ENCODE results near the gene SH2D4B.

Gene SH2D4B

DNA sequence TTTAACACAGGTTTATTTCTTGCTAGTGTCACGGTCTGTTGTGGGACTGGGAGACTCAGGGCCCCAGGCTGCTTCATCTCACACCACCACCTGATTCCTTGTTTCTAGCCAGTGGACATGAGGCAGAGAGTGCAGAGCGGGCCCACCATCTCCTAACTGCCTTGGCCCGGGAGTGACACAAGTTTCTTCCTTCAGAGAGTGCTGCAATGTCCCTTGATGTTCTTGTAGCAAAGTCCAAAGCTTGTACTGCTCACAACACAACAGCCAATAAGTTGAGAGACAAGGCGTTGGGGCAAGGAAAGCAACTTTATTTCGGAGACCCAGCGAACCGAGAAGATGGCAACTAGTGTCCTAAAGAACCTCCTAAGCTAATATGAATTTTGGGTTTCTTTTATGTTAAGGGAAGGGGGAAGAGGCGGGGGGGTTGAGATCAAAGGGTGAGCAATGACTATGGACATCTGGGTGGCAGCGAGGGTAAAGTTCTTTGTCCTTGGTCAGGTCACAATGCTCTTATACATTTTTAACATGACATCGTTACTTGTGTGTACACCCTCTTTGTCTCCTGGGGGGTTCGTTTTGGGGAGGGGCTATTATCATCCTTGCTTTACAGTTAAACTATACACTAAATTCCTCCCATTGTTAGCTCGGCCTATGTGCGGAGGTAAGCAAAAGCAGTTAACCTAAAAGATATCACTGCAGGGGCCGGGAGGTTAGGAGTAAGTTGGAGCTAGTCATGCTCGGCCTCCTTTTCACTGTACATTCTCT, 31.6 kb downstream of the SH2D4B start:
- TF ChIP-seq, protein P1, sequence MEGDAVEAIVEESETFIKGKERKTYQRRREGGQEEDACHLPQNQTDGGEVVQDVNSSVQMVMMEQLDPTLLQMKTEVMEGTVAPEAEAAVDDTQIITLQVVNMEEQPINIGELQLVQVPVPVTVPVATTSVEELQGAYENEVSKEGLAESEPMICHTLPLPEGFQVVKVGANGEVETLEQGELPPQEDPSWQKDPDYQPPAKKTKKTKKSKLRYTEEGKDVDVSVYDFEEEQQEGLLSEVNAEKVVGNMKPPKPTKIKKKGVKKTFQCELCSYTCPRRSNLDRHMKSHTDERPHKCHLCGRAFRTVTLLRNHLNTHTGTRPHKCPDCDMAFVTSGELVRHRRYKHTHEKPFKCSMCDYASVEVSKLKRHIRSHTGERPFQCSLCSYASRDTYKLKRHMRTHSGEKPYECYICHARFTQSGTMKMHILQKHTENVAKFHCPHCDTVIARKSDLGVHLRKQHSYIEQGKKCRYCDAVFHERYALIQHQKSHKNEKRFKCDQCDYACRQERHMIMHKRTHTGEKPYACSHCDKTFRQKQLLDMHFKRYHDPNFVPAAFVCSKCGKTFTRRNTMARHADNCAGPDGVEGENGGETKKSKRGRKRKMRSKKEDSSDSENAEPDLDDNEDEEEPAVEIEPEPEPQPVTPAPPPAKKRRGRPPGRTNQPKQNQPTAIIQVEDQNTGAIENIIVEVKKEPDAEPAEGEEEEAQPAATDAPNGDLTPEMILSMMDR (IDR thresholded peaks at IDR 0.05; ENCODE audit: low read depth, low read length, missing control alignments) = no peak
- no peak overlapping the region for H3K4me3 ChIP-seq (replicated peaks; ENCODE audit: low read depth, low read length)
- DNase-seq (ENCODE audit: extremely low read depth, low read depth) = no peak

DNA sequence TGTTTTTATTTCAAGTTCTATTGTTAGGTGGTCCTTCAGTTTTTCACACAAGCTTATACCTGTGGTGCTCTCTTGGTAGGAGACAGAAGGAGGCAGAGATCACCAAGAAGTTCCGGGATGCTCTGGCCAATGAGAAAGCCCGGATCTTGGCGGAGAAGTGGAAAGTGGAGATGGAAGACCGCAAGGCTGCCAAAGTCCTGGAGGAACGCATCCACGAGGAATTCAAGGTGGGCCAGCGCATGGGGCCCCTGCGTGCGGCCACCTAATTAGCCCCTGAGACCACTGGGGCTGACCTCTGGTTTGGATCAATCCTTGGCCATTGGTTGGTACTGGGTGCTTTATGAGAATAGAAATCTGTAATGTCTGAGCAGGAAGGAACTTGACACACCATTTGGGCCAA, 33.6 kb downstream of the SH2D4B start:
- no peak overlapping the region for H3K4me3 ChIP-seq (replicated peaks; ENCODE audit: low read depth, low read length)
- TF ChIP-seq, protein P1 (IDR thresholded peaks at IDR 0.05; ENCODE audit: low read depth, low read length, missing control alignments) = no peak
- no peak for DNase-seq (ENCODE audit: extremely low read depth, low read depth)

DNA sequence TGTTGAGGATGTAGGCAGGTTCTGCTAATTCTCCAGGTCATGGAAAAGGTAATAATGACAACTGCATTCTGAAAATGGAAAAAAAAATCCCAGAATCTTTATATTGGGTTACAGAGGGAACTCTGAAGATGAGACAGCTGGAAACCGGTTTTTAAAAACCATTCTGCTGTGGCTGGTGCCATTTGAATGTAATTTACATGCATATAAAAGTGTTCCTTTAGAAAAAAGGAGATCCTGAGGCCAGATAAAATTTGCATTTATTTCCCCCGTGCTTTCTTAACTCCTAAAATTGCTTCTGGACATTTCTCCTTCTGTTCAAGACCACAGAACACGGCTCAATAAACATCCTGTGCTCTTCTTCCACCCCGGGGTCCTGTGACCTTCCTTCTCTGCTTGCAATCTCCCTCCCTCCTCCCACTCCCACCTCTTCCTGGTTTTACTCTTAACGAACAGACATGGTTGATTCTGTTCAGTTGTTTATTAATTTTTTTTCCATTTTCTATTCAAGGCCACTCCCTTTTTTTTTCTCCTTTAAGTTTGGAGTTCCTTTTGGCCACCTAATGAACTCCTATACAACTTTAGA, 41.6 kb downstream of the SH2D4B start:
- no peak overlapping the region for H3K4me3 ChIP-seq (replicated peaks; ENCODE audit: low read depth, low read length)
- DNase-seq (ENCODE audit: extremely low read depth, low read depth) = no peak
- TF ChIP-seq, protein P1 (IDR thresholded peaks at IDR 0.05; ENCODE audit: low read depth, low read length, missing control alignments) = no peak

DNA sequence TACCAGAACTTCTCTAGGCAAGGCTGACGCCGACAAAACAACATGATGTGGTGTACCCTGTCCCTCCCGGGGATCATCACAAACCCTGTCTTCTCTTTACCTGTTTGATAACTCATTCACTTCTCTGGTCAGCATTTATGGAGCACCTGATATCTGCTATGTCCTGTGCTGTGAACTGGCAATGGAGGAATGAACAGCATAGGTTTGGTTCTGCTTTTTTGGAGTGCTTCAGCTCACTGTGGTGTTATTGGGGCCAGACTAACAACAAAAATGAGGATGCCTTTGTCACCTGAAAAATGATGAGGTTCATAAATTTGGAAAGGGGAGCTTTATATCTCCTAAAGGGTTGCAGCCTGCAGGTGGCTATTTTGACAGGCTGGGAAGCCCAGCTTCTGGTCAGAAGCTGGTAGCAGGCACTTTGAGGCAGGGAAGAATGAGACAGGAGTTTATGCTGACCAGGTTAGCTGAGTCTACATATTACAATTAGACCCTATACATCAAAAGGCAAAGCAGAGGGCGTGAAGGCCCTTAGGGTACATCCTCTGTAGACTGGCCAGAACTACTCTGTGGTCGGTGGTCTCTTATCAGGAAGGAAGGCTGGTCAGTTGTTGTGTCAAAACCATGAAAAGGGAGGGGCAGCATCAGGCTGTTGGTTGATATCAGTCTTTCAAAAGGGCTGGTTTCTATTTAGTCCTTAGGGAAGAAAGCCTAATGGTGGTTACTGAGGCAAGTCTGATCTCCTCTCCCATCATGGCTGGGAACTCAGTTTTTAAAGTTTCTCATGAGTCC, 42.3 kb downstream of the SH2D4B start:
- no peak overlapping the region for H3K4me3 ChIP-seq (replicated peaks; ENCODE audit: low read depth, low read length)
- TF ChIP-seq, protein P1 (IDR thresholded peaks at IDR 0.05; ENCODE audit: low read depth, low read length, missing control alignments) = no peak
- DNase-seq (ENCODE audit: extremely low read depth, low read depth) = no peak

DNA sequence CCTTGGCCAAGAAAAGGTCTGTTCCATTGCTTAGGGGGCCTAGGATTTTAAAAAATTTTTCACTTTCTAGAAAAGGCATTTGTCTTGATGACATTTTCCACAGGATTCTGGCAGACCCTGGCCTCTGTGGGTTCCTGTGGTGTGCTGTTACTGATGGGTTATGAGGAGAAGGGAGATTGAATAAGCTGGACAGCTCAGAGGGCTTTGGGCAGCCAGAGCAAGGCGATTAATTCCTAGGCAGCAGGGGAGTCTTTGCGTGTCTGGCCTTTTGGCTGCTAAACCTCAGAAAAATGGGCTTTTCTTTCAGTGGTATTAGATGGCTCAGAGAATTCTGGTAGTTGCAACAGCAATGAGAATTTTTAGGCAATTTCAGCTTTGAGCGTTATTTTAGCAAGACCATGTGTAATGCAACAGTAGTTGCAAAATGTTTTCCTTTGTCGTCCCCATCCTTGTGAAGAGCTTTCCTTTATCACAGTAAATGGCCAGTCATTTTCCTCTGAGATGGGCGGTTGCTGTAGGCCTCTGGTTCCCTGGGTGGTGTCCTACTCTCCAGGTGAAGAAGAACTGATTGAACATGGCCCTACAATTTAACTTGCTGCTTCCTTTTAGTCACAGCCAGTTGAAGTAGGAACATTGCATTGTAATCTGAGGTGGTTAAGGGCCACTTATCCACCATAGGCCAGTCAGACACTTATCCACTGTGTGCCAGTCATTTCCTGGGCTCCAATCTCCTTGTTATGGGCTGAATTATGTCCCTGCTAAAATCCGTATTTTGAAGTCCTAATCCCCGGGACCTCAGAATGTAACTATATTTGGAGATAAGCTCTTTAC, 43.2 kb downstream of the SH2D4B start:
- TF ChIP-seq, protein P1 (IDR thresholded peaks at IDR 0.05; ENCODE audit: low read depth, low read length, missing control alignments) = no peak
- no peak for DNase-seq (ENCODE audit: extremely low read depth, low read depth)

DNA sequence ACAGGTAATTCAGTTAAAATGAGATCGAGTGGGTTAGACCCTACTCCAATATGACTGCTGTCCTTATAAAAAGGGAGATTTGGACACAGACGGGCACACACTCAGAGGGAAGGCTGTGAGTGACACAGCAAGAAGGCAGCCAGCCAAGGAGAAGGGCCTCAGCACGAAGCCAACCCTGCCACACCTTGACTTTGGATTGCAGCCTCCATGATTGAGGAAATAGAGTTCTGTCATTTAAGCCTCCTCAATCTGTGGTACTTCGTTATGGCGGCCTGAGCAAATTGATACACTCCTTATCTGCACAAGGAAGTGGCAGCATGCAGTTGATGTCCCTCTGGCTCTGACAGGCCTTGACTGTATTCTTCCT, 43.8 kb downstream of the SH2D4B start:
- TF ChIP-seq, protein P1 (IDR thresholded peaks at IDR 0.05; ENCODE audit: low read depth, low read length, missing control alignments) = no peak
- no peak overlapping the region for H3K4me3 ChIP-seq (replicated peaks; ENCODE audit: low read depth, low read length)
- no peak for DNase-seq (ENCODE audit: extremely low read depth, low read depth)

More for the DNA sequence above, 43.2 kb downstream of the SH2D4B start:
- H3K4me3 ChIP-seq (replicated peaks; ENCODE audit: low read depth, low read length) = no peak overlapping the region
